Measurements from ENCODE around the gene MOB3C.

DNA sequence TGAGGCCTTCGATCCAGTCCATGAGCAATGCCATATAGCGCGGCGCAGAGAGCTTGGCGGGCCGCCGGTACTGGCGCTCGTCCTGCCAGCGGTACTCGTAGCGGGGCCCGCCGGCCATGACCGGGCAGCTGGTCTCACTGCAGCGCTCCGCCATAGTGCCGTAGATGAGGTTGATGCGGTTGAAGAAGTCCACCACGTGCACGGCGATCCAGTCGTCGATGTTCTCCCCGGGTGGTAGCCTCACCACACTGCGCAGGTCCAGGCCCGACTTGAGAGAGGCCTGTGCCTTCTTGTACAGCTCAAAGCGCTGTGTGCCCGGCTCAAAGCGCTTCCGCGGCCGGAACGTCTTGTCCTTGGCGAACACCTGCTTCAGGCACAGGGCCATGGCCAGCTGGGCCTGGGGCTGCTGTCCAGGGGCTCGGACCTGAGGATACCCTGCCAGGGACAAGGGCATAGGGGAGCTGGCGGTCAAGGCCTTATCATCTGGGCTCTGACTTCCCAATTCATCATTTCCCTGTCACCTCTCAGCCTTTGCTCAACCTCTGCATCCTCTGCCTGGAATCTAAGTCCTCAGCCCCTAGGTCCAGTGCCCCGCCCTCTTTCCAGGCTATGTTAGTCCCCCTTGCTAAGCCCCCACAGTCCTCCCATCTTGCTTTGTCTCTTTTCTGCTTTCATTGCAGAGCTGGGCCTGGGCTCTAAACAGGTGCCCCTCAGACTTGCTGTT is 3.5 kb downstream of the MOB3C start:
- TF ChIP-seq EP300 (IDR thresholded peaks at IDR 0.05) (no peak), POLR2A (IDR thresholded peaks at IDR 0.05; ENCODE audit: low read depth) (no peak)
- TF ChIP-seq, protein P1, sequence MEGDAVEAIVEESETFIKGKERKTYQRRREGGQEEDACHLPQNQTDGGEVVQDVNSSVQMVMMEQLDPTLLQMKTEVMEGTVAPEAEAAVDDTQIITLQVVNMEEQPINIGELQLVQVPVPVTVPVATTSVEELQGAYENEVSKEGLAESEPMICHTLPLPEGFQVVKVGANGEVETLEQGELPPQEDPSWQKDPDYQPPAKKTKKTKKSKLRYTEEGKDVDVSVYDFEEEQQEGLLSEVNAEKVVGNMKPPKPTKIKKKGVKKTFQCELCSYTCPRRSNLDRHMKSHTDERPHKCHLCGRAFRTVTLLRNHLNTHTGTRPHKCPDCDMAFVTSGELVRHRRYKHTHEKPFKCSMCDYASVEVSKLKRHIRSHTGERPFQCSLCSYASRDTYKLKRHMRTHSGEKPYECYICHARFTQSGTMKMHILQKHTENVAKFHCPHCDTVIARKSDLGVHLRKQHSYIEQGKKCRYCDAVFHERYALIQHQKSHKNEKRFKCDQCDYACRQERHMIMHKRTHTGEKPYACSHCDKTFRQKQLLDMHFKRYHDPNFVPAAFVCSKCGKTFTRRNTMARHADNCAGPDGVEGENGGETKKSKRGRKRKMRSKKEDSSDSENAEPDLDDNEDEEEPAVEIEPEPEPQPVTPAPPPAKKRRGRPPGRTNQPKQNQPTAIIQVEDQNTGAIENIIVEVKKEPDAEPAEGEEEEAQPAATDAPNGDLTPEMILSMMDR (IDR thresholded peaks at IDR 0.05): no peak

All from esophagus muscularis mucosa (tissue), 4 donors.